Umbilical cord (tissue), 1 donor: ENCODE results near the gene TPRX1. TPM values are rescaled to one million over a fixed set of nuclear protein-coding genes. Genes with fewer than 3 reads are reported as not detected.

Experiments used
- total RNA-seq: library from RNA; depleted of rRNA; stranded (reverse); fragments of >200 nt; gene quantifications from one replicate; pipeline ENCODE4 v1.2.3, GENCODE V29; 2014; ENCODE audit warnings: low replicate concordance; ENCODE audit not compliant: insufficient read depth

The TPRX1 gene
- total RNA-seq, 1 donor from 2014 or later, result not detected

Other genes with a start within 250 kb of the TPRX1 start
- not detected for gene ZNF541, start 231.4 kb downstream of the TPRX1 start, total RNA-seq
- gene BICRA, start 195.4 kb downstream of the TPRX1 start, total RNA-seq, result 8.4 TPM
- 65.5 TPM for gene EHD2, start 91.1 kb downstream of the TPRX1 start, total RNA-seq
- gene NOP53, start 59.0 kb downstream of the TPRX1 start, total RNA-seq, result 93.2 TPM
- gene SELENOW, start 25.8 kb downstream of the TPRX1 start, total RNA-seq, result 373 TPM
- gene CRX, start 17.4 kb upstream of the TPRX1 start, total RNA-seq, result 1.7 TPM
- not detected for gene TPRX2, start 54.7 kb upstream of the TPRX1 start, total RNA-seq
- not detected for gene SULT2A1, start 81.8 kb upstream of the TPRX1 start, total RNA-seq
- not detected for gene BSPH1, start 187.6 kb upstream of the TPRX1 start, total RNA-seq
- not detected for gene ELSPBP1, start 190.1 kb upstream of the TPRX1 start, total RNA-seq
- gene CABP5, start 239.5 kb upstream of the TPRX1 start, total RNA-seq, result 11.8 TPM